HL-60 (cell line): ENCODE data around the gene MMP24.

Source experiments
- TF ChIP-seq, protein P1 (sequence below): IDR thresholded peaks from 2 replicates; pipeline ENCODE4 v1.6.1; 2012; ENCODE audit warnings: low read depth; ENCODE audit not compliant: insufficient replicate concordance
- TF ChIP-seq, protein P2 (sequence below): IDR thresholded peaks from one replicate; pipeline ENCODE4 v1.5.1; 2011; ENCODE audit warnings: low read length, control low read depth, inconsistent platforms; ENCODE audit not compliant: insufficient read depth

GRCh38 chr20:35226126-35226883 lies at the start of gene MMP24:
- TF ChIP-seq, protein P1, sequence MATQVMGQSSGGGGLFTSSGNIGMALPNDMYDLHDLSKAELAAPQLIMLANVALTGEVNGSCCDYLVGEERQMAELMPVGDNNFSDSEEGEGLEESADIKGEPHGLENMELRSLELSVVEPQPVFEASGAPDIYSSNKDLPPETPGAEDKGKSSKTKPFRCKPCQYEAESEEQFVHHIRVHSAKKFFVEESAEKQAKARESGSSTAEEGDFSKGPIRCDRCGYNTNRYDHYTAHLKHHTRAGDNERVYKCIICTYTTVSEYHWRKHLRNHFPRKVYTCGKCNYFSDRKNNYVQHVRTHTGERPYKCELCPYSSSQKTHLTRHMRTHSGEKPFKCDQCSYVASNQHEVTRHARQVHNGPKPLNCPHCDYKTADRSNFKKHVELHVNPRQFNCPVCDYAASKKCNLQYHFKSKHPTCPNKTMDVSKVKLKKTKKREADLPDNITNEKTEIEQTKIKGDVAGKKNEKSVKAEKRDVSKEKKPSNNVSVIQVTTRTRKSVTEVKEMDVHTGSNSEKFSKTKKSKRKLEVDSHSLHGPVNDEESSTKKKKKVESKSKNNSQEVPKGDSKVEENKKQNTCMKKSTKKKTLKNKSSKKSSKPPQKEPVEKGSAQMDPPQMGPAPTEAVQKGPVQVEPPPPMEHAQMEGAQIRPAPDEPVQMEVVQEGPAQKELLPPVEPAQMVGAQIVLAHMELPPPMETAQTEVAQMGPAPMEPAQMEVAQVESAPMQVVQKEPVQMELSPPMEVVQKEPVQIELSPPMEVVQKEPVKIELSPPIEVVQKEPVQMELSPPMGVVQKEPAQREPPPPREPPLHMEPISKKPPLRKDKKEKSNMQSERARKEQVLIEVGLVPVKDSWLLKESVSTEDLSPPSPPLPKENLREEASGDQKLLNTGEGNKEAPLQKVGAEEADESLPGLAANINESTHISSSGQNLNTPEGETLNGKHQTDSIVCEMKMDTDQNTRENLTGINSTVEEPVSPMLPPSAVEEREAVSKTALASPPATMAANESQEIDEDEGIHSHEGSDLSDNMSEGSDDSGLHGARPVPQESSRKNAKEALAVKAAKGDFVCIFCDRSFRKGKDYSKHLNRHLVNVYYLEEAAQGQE: no peak
- TF ChIP-seq, protein P2, sequence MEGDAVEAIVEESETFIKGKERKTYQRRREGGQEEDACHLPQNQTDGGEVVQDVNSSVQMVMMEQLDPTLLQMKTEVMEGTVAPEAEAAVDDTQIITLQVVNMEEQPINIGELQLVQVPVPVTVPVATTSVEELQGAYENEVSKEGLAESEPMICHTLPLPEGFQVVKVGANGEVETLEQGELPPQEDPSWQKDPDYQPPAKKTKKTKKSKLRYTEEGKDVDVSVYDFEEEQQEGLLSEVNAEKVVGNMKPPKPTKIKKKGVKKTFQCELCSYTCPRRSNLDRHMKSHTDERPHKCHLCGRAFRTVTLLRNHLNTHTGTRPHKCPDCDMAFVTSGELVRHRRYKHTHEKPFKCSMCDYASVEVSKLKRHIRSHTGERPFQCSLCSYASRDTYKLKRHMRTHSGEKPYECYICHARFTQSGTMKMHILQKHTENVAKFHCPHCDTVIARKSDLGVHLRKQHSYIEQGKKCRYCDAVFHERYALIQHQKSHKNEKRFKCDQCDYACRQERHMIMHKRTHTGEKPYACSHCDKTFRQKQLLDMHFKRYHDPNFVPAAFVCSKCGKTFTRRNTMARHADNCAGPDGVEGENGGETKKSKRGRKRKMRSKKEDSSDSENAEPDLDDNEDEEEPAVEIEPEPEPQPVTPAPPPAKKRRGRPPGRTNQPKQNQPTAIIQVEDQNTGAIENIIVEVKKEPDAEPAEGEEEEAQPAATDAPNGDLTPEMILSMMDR: no peak
